Upper lobe of left lung (tissue), 4 donors: Measurements from ENCODE around the gene CST2.

Source experiments
- POLR2A ChIP-seq, 4 donors: fragments of 450-650 bp; IDR thresholded peaks; one replicate each; pipeline ENCODE4 v1.5.1; 2016 to 2017; ENCODE audit warnings: antibody characterized with exemption in 4 of 4, mild to moderate bottlenecking in 2 of 4
- POLR2AphosphoS5 ChIP-seq, 2 donors: sonication (generic); formaldehyde crosslinking; IDR thresholded peaks; one replicate each; pipeline ENCODE4 v1.5.1; 2017; ENCODE audit warnings: antibody characterized with exemption in 2 of 2

GRCh38 chr20:23835716-23836115 lies 9.2 kb upstream of the CST2 start:
- TF ChIP-seq POLR2AphosphoS5 (IDR thresholded peaks at IDR 0.05) (no peak), POLR2A (IDR thresholded peaks at IDR 0.05) (no peak)
